Skeletal muscle tissue (tissue), 4 donors: ENCODE measurements around the gene STOM. TPM values are rescaled to one million over a fixed set of nuclear protein-coding genes. Genes with fewer than 3 reads are reported as not detected.

Experiments used
- H3K27ac ChIP-seq: one replicate; pipeline ENCODE4 v1.7.0; 2013; ENCODE audit warnings: mild to moderate bottlenecking, low read depth, low read length, inconsistent platforms
- H3K27me3 ChIP-seq, 3 donors: one replicate each; pipeline ENCODE4 v1.7.0; 2013; ENCODE audit warnings: low read length in 3 of 3; ENCODE audit not compliant: control insufficient read depth in 3 of 3, insufficient read depth in 3 of 3
- H3K36me3 ChIP-seq, 3 donors: one replicate each; pipeline ENCODE4 v1.7.0; 2013; ENCODE audit warnings: low read length in 3 of 3; ENCODE audit not compliant: control insufficient read depth in 3 of 3, insufficient read depth in 3 of 3
- H3K4me1 ChIP-seq, 3 donors: one replicate each; pipeline ENCODE4 v1.7.0; 2013; ENCODE audit warnings: low read length in 3 of 3, mild to moderate bottlenecking in 3 of 3; ENCODE audit not compliant: control insufficient read depth in 3 of 3, insufficient read depth in 3 of 3
- H3K4me3 ChIP-seq, 3 donors: one replicate each; pipeline ENCODE4 v1.7.0; 2013; ENCODE audit warnings: low read length in 3 of 3
- H3K9ac ChIP-seq, 3 donors: one replicate each; pipeline ENCODE4 v1.7.0; 2013; ENCODE audit warnings: low read length in 3 of 3, mild to moderate bottlenecking in 3 of 3, moderate library complexity in 2 of 3, low read depth in 1 of 3
- H3K9me3 ChIP-seq, 3 donors: one replicate each; pipeline ENCODE4 v1.7.0; 2013; ENCODE audit warnings: low read length in 3 of 3; ENCODE audit not compliant: control insufficient read depth in 3 of 3
- total RNA-seq: library from RNA; depleted of rRNA; stranded (reverse); fragments of >200 nt; gene quantifications from one replicate; pipeline ENCODE4 v1.2.3, GENCODE V29; 2014
- donor health status: Osteomylitis.

STOM gene
- total RNA-seq, 1 donor from 2014 or later: 76.7 TPM

DNA sequence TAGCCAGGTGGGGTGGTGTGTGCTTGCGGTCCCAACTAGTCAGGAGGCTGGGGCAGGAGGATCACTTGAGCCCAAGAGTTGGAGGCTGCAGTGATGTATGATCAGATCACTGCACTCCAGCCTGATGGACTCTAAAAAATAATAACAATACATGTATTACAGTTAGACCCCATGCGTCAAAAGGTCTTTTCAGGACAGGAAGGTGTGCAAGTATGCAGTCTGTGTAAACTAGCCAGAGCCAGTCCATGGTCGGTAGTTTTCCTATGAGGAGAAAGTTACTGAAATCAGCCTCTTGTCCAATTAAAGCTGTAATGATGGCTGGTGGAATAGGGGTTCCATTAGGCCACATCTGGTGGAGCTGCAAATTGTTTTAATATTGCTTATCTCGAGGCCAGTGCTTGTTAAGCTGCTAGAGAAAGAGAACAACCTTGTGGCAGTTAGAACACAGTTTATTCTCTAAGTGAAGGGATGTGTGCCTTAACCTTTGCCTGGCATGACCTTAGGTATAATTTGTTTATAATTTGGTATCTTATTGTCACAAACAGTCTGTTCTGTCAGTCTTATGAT, 1.5 kb upstream of the STOM start:
- Histone ChIP-seq H3K27ac (peak overlapping the region; percentile 69), H3K27me3 (no peaks in the 10 kb centered on the region), H3K9ac (no peak overlapping the region), H3K36me3 (peaks cover 0 to under 1% (median 0%) of the 10 kb centered on the region in 3 donors), H3K9me3 (no peaks in the 10 kb centered on the region), H3K4me3 (no peak overlapping the region), H3K4me1 (peaks cover 21 to 38% (median 22%) of the 10 kb centered on the region in 3 donors)

DNA sequence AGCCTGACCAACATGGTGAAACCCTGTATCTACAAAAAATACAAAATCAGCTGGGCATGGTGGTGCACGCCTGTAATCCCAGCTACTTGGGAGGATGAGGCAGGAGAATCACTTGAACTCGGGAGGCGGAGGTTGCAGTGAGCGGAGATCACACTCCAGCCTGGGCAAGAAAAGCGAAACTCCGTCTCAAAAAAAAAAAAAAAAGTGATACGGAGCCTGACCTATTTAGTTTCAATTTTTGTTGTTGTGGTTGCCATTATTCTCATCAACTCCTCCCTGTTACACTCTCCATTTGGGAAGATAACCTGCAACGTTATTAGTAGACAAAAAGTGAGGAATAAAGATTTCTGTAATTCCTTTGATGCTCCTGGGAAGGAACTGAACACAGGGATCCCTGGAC, 1.3 kb downstream of the STOM start:
- Histone ChIP-seq H3K9me3 (no peaks in the 10 kb centered on the region), H3K27me3 (no peaks in the 10 kb centered on the region), H3K9ac (peak overlapping the region; percentile 84 to 91 (median 89)), H3K4me3 (peak overlapping the region; percentile 85 to 90 (median 90)), H3K36me3 (peaks cover 0 to 2% (median 1%) of the 10 kb centered on the region in 3 donors), H3K4me1 (peaks cover 32 to 59% (median 34%) of the 10 kb centered on the region in 3 donors), H3K27ac (peak overlapping the region; percentile 98)

DNA sequence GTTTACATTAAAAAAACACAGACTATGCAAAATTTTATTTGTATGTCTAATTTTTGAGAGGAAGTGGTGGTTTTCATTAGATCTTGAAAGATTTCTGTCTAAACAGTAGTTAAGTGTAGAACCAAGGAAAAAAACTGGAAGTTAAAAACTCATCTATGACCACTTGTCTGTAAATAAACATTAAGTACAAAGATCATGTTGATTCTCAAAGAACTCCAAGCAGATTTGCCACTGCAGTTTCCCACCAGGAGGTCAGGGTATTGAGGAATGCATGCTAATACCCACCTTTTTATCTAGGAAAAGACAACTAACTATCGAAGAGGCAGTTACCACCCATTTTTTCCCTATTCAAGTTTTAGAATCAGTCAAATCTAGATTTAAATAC, 1.9 kb downstream of the STOM start:
- H3K36me3 ChIP-seq: peaks cover 0 to 2% (median 1%) of the 10 kb centered on the region in 3 donors
- H3K9me3 ChIP-seq: no peaks in the 10 kb centered on the region
- H3K4me3 ChIP-seq: peak overlapping the region; percentile 85 to 90 (median 90)
- H3K27ac ChIP-seq: peak overlapping the region; percentile 98
- peak overlapping the region; percentile 60 to 81 (median 68) for H3K9ac ChIP-seq
- H3K4me1 ChIP-seq: peaks cover 36 to 61% (median 37%) of the 10 kb centered on the region in 3 donors
- no peaks in the 10 kb centered on the region for H3K27me3 ChIP-seq

DNA sequence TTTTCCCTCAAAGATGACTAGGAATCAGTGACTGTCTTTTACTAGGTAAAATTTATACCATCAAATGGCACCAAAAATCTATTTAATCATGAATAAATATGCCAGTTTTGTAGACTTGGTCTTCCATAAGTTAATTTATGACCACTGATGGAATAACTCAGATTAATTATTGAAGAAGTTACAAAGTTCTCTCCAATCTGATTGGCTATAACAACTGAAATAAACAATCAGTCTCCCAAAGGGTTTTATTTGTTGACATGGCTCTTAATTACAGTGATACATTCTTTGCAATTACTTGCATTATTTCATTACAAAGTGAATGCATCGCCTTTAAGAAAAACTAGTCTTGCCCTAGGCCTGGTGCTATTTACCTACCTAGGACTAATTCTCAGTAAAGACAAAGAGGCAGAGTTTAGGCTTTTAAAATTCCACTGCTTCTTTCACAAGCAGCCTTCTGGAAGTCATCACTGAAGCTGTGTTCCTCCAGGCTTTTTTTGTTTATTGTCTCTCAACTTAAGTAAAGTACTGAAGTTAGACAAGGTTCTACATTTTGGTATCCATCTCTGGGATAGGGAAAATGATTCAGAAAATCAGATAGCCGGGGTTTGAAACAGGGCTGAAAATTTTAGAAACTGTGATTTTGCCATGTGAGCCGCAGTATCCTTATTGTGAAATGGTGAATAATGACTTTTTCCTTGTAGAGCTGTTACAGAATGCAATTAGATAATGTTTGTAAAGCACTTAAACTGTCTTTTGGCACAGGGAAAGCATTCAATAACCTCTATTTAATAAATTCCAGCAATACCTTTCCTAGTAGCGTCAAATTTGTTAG, 2.5 kb downstream of the STOM start:
- Histone ChIP-seq H3K4me1 (peaks cover 36 to 61% (median 36%) of the 10 kb centered on the region in 3 donors), H3K36me3 (peaks cover 0 to 2% (median 1%) of the 10 kb centered on the region in 3 donors), H3K9ac (peak overlapping the region; percentile 60 to 81 (median 68)), H3K9me3 (no peaks in the 10 kb centered on the region), H3K4me3 (peak overlapping the region; percentile 17 to 90 (median 90)), H3K27me3 (no peaks in the 10 kb centered on the region), H3K27ac (peak overlapping the region; percentile 98)

DNA sequence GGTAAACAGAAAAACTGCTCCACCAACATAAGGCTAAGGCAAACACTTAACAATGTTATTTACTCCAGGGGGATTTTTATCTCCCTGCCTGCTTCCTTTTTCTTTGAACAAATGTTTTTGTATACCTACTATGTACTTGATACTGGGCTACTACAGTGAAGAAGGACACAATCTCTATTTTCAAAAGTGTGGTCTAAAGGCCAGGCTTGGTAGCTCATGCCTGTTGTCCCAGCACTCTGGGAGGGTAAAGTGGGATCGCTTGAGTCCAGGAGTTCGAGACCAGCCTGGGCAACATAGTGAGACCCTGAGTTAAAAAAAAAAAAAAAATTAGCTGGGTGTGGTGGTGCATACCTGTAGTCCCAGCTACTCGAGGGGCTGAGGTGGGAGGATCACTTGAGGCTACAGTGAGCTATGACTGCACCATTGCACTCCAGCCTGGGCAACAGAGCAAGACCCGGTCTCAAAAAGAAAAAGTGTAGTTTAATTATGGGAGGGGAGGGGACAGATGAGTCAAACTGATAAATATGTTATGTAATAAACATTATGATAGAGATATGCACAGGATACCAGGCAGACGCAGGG, 3.3 kb downstream of the STOM start:
- H3K4me1 ChIP-seq: peaks cover 35 to 59% (median 39%) of the 10 kb centered on the region in 3 donors
- H3K9ac ChIP-seq: peak overlapping the region in 1 of 3 donors; percentile 81
- peaks cover 0 to 2% (median 1%) of the 10 kb centered on the region in 3 donors for H3K36me3 ChIP-seq
- H3K27ac ChIP-seq: peak overlapping the region; percentile 98
- peak overlapping the region in 1 of 3 donors; percentile 90 for H3K4me3 ChIP-seq
- no peaks in the 10 kb centered on the region for H3K27me3 ChIP-seq
- H3K9me3 ChIP-seq: no peaks in the 10 kb centered on the region

DNA sequence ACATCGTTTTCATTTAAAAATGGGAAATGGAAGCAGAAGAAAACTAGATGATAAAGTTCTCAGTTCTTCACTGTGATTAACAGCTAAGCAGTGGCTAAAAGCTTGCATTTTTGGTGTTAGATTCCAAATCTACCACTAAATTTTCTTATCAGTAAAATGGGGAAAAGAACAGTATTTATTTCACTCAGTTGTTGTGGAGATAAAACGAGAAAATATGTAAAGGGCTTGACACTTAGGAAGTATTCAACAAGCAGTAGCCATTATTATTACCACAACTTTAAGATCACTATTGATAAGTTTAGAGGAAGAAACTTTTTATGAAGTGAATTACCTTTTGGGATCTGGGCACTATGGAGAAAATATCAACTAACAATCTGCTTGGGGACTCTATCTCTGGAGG, 4.5 kb downstream of the STOM start:
- peaks cover 39 to 69% (median 44%) of the 10 kb centered on the region in 3 donors for H3K4me1 ChIP-seq
- peak overlapping the region in 1 of 3 donors; percentile 3 for H3K4me3 ChIP-seq
- H3K9me3 ChIP-seq: no peaks in the 10 kb centered on the region
- H3K9ac ChIP-seq: peak overlapping the region in 1 of 3 donors; percentile 2
- no peaks in the 10 kb centered on the region for H3K27me3 ChIP-seq
- peaks cover 0 to 2% (median 1%) of the 10 kb centered on the region in 3 donors for H3K36me3 ChIP-seq
- peak overlapping the region; percentile 98 for H3K27ac ChIP-seq

DNA sequence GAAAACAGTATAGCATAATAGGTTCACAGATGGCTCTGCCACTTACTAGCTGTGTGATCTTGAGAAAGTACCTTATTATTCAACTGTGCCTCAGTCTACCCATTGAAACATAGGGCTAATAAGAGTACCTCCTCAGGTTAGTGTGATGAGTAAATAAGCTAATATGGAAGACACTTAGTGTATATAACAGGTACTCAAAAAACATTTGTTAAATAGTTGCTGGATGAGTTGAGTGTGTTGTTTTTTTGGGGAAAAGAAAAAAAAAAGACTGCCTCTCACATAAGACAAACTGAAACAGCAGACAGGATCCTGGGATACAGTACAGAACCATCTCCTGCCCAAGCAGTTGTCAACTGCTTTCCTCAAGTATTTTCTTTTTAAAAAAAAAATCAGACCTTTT, 5.2 kb downstream of the STOM start:
- no peaks in the 10 kb centered on the region for H3K27me3 ChIP-seq
- peaks cover 0 to 2% (median 1%) of the 10 kb centered on the region in 3 donors for H3K36me3 ChIP-seq
- no peaks in the 10 kb centered on the region for H3K9me3 ChIP-seq
- peaks cover 39 to 74% (median 46%) of the 10 kb centered on the region in 3 donors for H3K4me1 ChIP-seq
- H3K27ac ChIP-seq: peak overlapping the region; percentile 98
- H3K9ac ChIP-seq: peak overlapping the region in 2 of 3 donors; percentile 10 to 60
- no peak overlapping the region for H3K4me3 ChIP-seq

DNA sequence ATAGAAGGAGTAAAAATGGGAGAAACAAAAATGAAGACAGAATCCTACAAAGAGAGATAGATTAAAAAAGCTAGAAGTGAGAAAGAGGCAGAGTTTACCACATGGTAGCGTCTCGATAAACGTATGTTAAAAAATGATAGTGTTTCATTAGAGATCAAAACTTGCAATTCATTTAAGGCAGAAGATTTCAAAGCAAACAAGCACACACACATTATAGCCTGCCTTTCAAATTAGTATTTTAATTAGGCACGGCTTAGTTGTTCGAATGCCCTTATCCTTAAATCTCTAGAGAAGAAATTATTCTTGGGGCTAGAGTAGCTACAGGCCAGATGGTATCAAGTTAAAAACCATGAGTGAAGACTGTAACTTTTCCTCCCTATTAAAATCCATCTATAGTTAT, 6.0 kb downstream of the STOM start:
- Histone ChIP-seq H3K27me3 (no peaks in the 10 kb centered on the region), H3K9ac (peak overlapping the region; percentile 28 to 62 (median 60)), H3K27ac (peak overlapping the region; percentile 98), H3K9me3 (no peaks in the 10 kb centered on the region), H3K36me3 (peaks cover 0 to 2% (median 1%) of the 10 kb centered on the region in 3 donors), H3K4me3 (peak overlapping the region in 1 of 3 donors; percentile 11), H3K4me1 (peaks cover 47 to 80% (median 54%) of the 10 kb centered on the region in 3 donors)

DNA sequence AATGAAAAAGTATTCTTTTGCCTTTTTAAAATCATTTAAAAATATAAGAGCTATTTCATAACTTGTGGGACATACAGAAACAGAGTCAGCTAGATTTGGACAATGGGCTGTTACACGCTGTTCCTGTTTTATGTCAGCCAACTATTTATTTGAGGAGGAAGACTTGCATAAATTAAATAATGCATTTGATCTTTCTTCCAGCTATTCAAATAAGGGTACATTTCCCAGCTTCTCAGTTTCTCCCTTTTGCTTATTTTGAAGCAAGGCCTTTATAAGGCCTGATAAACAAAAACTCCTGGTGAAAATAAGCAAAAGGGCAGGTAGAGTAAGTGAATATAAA, 6.5 kb downstream of the STOM start:
- H3K36me3 ChIP-seq: peaks cover 0 to 2% (median 1%) of the 10 kb centered on the region in 3 donors
- H3K27me3 ChIP-seq: no peaks in the 10 kb centered on the region
- H3K4me1 ChIP-seq: peaks cover 52 to 82% (median 58%) of the 10 kb centered on the region in 3 donors
- H3K9ac ChIP-seq: peak overlapping the region; percentile 28 to 63 (median 62)
- no peaks in the 10 kb centered on the region for H3K9me3 ChIP-seq
- H3K4me3 ChIP-seq: peak overlapping the region in 1 of 3 donors; percentile 54
- peak overlapping the region; percentile 98 for H3K27ac ChIP-seq
